GM23338 (cell line): ENCODE results near the gene ZDHHC18. TPM values are rescaled to one million over a fixed set of nuclear protein-coding genes. Genes with fewer than 3 reads are reported as not detected.

Source experiments
- CREB1 ChIP-seq: fragments of 250-450 bp; sonication (Bioruptor Pico); IDR thresholded peaks from 2 replicates; pipeline ENCODE4 v1.5.0; 2020; ENCODE audit warnings: low read depth, mild to moderate bottlenecking, moderate library complexity
- CTCF ChIP-seq, 2 experiments: fragments of 200-600 bp in 1 of 2; sonication (generic) in 1 of 2; conservative IDR thresholded peaks; 2 replicates each; pipeline versions ENCODE4 v1.5.1 to v1.6.1; 2016 to 2017; ENCODE audit warnings: antibody characterized with exemption in 2 of 2, low read depth in 2 of 2, mild to moderate bottlenecking in 2 of 2, moderate library complexity in 1 of 2
- JUNB ChIP-seq: IDR thresholded peaks from one replicate; pipeline ENCODE4 v1.6.1; 2016; ENCODE audit warnings: antibody characterized with exemption; ENCODE audit not compliant: unreplicated experiment
- NANOG ChIP-seq: IDR thresholded peaks from 2 replicates; pipeline ENCODE4 v1.6.1; 2016; ENCODE audit warnings: antibody characterized with exemption, borderline replicate concordance
- POLR2AphosphoS5 ChIP-seq: IDR thresholded peaks from 2 replicates; pipeline ENCODE4 v1.6.1; 2016; ENCODE audit warnings: antibody characterized with exemption, low read depth
- ZNF331 ChIP-seq: fragments of 250-450 bp; sonication (Bioruptor Pico); IDR thresholded peaks from 2 replicates; pipeline ENCODE4 v1.5.0; 2020; ENCODE audit warnings: low read depth, mild to moderate bottlenecking, moderate library complexity
- ZNF462 ChIP-seq: fragments of 250-450 bp; sonication (Bioruptor Pico); IDR thresholded peaks from 2 replicates; pipeline ENCODE4 v1.5.0; 2020; ENCODE audit warnings: mild to moderate bottlenecking, moderate library complexity
- polyA plus RNA-seq: library from polyadenylated mRNA; unstranded; fragments of >200 nt; fragmentation: Nextera tagmentation; extraction: Ambion mirVana; gene quantifications from 2 replicates; pipeline ENCODE4 v1.2.1, GENCODE V29; 2016
- total RNA-seq: library from RNA; depleted of rRNA; stranded (reverse); fragments of >200 nt; shearing (Covaris generic); gene quantifications from 2 replicates; pipeline ENCODE4 v1.2.3, GENCODE V29; 2014

Gene ZDHHC18
- total and polyA plus RNA-seq, 2 experiments from 2014 or later: 6.3 to 26.8 TPM

- TF ChIP-seq ZNF462 (no peak), CTCF (conservative IDR thresholded peaks at IDR 0.05; ENCODE audit: low read depth in 2 of 2) (no peak), CREB1 (CRISPR knock-in tag) (no peak), ZNF331 (no peak), JUNB (no peak), POLR2AphosphoS5 (no peak), NANOG (no peak)
These were observed 42.2 kb upstream of the ZDHHC18 start (continued) for GRCh38 chr1:26784023-26784871.
